Ectodermal cell (in vitro differentiated cells): ENCODE results near the gene MDP1.

Experiments
- H3K27ac ChIP-seq: 2 replicates; pipeline ENCODE4 v1.7.0; 2013; ENCODE audit warnings: mild to moderate bottlenecking, low read depth, low read length; ENCODE audit not compliant: insufficient read depth, poor library complexity, severe bottlenecking
- H3K27me3 ChIP-seq: 2 replicates; pipeline ENCODE4 v1.7.0; 2013; ENCODE audit warnings: mild to moderate bottlenecking, low read length; ENCODE audit not compliant: insufficient read depth, control insufficient read depth, poor library complexity, severe bottlenecking
- H3K36me3 ChIP-seq: one replicate; pipeline ENCODE4 v1.7.0; 2013; ENCODE audit warnings: low read length; ENCODE audit not compliant: control insufficient read depth, insufficient read depth
- H3K4me1 ChIP-seq: one replicate; pipeline ENCODE4 v1.7.0; 2013; ENCODE audit warnings: low read length; ENCODE audit not compliant: control insufficient read depth, insufficient read depth
- H3K4me3 ChIP-seq: 2 replicates; pipeline ENCODE4 v1.7.0; 2013; ENCODE audit warnings: low read depth, low read length, control low read depth; ENCODE audit not compliant: insufficient read depth
- H3K9me3 ChIP-seq: 2 replicates; pipeline ENCODE4 v1.7.0; 2013; ENCODE audit warnings: mild to moderate bottlenecking, low read length, moderate library complexity; ENCODE audit not compliant: control insufficient read depth
- WGBS, 2 experiments: methylation state at CpG; one replicate each; pipeline ENCODE4 v1.1.7; 2013; ENCODE audit warnings: missing lambda C conversion rate in 2 of 2; 5-methylcytosine and 5-hydroxymethylcytosine counted together

Gene MDP1

GRCh38 chr14:24165785-24166184, 50.1 kb downstream of the MDP1 start:
- no peaks in the 10 kb centered on the region for H3K36me3 ChIP-seq

GRCh38 chr14:24164518-24164991, 51.3 kb downstream of the MDP1 start:
- H3K27me3 ChIP-seq: no peaks in the 10 kb centered on the region
- H3K36me3 ChIP-seq: no peaks in the 10 kb centered on the region
- H3K4me3 ChIP-seq: no peak overlapping the region
- H3K27ac ChIP-seq: no peak overlapping the region
- WGBS, 2 experiments: 93 to 95% methylated on average over 14 of the region's 14 CpGs
- no peaks in the 10 kb centered on the region for H3K4me1 ChIP-seq
- H3K9me3 ChIP-seq: no peaks in the 10 kb centered on the region

More at GRCh38 chr14:24165785-24166184, 50.1 kb downstream of the MDP1 start:
- Histone ChIP-seq H3K9me3 (no peaks in the 10 kb centered on the region), H3K4me1 (no peaks in the 10 kb centered on the region), H3K4me3 (no peak overlapping the region), H3K27me3 (no peaks in the 10 kb centered on the region), H3K27ac (no peak overlapping the region)
- 90 to 93% methylated on average over 5 of the region's 5 CpGs for WGBS, 2 experiments
